ENCODE measurements around the gene ZC3H7A.
"Not testable (repeated sequence)": the region's sequence is repeated elsewhere in the genome, so short reads cannot be mapped to it uniquely, and the experiment has no call there.

GRCh38 chr16:11825520-11826165 is 28.6 kb upstream of the ZC3H7A start:
- not testable (repeated sequence) for TF ChIP-seq CTCF (conservative IDR thresholded peaks at IDR 0.05; ENCODE audit: low read length); EZH2phosphoT487 (IDR thresholded peaks at IDR 0.05; ENCODE audit: borderline replicate concordance, low read depth, low read length)
